Hair follicular keratinocyte (primary cell): Measurements from ENCODE around the gene HNRNPDL. TPM values are rescaled to one million over a fixed set of nuclear protein-coding genes. Genes with fewer than 3 reads are reported as not detected.

Experiments
- total RNA-seq: library from RNA; depleted of rRNA; stranded (reverse); fragments of >200 nt; gene quantifications from 2 replicates; pipeline ENCODE4 v1.2.3, GENCODE V29; 2015

The HNRNPDL gene
- total RNA-seq: 155 and 222 TPM in 2 replicates

DNA sequence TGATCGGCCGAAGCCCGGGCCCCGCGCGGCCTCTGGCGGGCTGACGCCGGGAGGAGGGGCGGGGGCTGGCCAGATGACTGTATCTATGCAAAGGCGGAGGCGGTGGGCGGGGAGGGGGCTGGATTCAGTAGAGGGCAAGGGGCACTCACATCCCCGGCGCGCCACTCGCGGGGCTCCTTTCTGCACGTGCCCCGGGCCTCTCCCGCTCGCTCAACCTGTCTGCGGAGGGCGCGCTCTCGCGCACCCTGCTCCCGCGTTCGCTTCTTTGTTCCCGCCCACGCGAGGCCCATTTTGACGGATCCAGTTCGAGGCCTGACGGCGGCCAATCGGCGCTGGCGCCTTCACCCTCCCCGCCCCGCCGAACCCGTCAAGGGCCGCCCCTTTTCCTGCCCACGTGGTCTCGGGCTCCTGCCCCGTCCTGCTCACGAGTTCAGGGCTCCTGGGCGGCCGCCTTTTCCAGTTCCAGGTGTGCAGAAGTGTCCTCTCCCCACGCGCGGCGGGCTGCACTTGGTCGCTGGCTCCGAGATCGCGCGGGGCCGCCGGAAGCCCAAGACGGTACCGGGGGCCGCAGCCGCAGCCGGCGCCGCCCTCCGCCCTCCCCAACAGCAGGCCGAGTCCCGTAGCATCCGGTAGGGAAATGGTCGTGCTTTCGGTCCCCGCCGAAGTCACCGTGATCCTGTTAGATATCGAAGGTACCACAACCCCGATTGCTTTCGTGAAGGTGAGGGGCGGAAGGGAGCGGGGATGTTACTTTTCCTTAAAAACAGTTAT, at the start of gene HNRNPDL, which contains the start of gene ENOPH1:
Gene HNRNPDL, minus strand, starts transcription at position 270 of the 771 bp plus-strand sequence. CDS start 772 bp downstream, outside the sequence.
Gene ENOPH1, plus strand, starts transcription at position 398 of the 771 bp plus-strand sequence. Its CDS starts 240 bp downstream, at position 638.

DNA sequence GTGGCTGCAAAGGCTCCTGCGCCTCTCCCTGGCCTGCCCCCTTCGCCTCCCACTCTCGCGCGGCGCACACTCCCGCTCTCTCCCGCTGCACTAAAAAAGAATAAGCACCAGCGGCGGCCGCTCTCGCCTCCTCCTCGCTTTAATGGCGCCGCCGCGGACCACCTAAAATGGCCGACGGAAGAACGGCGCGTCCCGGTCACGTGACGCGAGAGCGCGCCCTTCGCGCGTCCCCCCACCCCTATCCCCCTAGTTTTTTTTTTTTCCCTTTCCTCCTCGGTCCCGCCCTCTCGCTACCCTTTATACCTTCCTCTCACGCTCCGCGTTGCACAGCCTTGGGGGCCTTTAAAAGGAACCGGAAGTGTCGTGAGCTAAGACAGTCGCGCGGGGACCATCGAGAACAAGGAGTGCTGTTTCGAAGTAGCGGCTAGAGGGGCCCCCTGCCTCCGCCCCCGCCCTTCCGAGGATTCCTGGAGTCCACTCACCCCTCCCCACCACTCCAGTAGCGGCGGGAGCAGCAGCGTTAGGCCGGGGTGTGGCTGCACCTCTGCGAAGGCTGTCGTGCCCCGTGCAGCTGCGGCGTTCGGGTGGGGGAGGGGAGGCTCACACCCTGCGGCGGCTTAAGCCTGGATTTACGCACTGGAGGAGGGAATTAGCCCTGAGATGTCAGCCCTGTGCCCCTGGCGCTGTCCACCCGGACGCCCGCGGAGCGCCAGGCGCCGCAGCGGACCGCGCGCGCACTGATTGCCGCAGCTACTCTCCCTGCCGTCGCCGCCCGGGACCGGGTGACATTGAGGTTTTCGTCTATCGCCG, 56.2 kb downstream of the HNRNPDL start, which contains the start of gene HNRNPD:
Gene HNRNPD, minus strand, starts transcription at position 176 of the 810 bp plus-strand sequence. CDS start 313 bp downstream, outside the sequence.

Other genes with a start within 250 kb of the HNRNPDL start
- 35.8 and 72.0 TPM in 2 replicates for gene HNRNPD, start 56.5 kb downstream of the HNRNPDL start, total RNA-seq
- gene ENOPH1, start 128 bp upstream of the HNRNPDL start, total RNA-seq: 42.8 and 52.9 TPM in 2 replicates
- 0.16 and 0.19 TPM in 2 replicates for gene TMEM150C, start 131.5 kb upstream of the HNRNPDL start, total RNA-seq